GM10266 (cell line): ENCODE data around the gene PDE4D.

ENCODE experiments used
- DNase-seq: peaks from one replicate; pipeline ENCODE4 v3.0.0; 2012; ENCODE audit errors: extremely low spot score
- CTCF ChIP-seq: IDR thresholded peaks from 2 replicates; pipeline ENCODE4 v1.5.1; 2012; ENCODE audit warnings: mild to moderate bottlenecking, low read depth; ENCODE audit not compliant: control insufficient read depth, insufficient read depth; ENCODE audit errors: missing control alignments

The PDE4D gene

GRCh38 chr5:59126708-59127573, 766.6 kb downstream of the PDE4D start:
- no peak for TF ChIP-seq CTCF
- no peak for DNase-seq

- no peak for TF ChIP-seq CTCF
- DNase-seq: no peak
These were observed 767.4 kb downstream of the PDE4D start for GRCh38 chr5:59126016-59126707.

- no peak for TF ChIP-seq CTCF
These were observed 768.2 kb downstream of the PDE4D start for GRCh38 chr5:59125011-59125961.

GRCh38 chr5:59123595-59124561, 769.6 kb downstream of the PDE4D start:
- TF ChIP-seq CTCF: no peak
- DNase-seq: no peak

More at GRCh38 chr5:59125011-59125961, 768.2 kb downstream of the PDE4D start:
- no peak for DNase-seq

GRCh38 chr5:59119480-59119879, 774.0 kb downstream of the PDE4D start:
- TF ChIP-seq CTCF: no peak
- no peak for DNase-seq

GRCh38 chr5:59117320-59117719, 776.2 kb downstream of the PDE4D start:
- no peak for TF ChIP-seq CTCF
- DNase-seq: no peak
